Activated CD4-positive, alpha-beta T cell treated with anti-CD3 and anti-CD28 coated beads, Interleukin-2, amount 50 U/mL, for 1 hour (primary cell): ENCODE data around the gene ISY1.
"Not testable (repeated sequence)": the region's sequence is repeated elsewhere in the genome, so short reads cannot be mapped to it uniquely, and the experiment has no call there.

Experiments
- DNase-seq: peaks from one replicate; pipeline ENCODE4 v3.0.0-alpha.2; 2020

Gene ISY1

GRCh38 chr3:129160891-129161859, at the start of gene ISY1:
Gene ISY1 (minus strand): TSS chr3:129161063. CDS start chr3:129160975, 88 bp downstream.
- DNase-seq, result peak; percentile 77

- no peak for DNase-seq
Measured at GRCh38 chr3:129207479-129207878, 46.6 kb upstream of the ISY1 start.

- DNase-seq, result no peak
Measured at GRCh38 chr3:129205109-129205832, 44.4 kb upstream of the ISY1 start.

- DNase-seq, result no peak
Measured at GRCh38 chr3:129204473-129204872, 43.6 kb upstream of the ISY1 start.

GRCh38 chr3:129199366-129199765, 38.5 kb upstream of the ISY1 start:
- no peak for DNase-seq

GRCh38 chr3:129197321-129197720, 36.5 kb upstream of the ISY1 start:
- no peak for DNase-seq

GRCh38 chr3:129196601-129197000, 35.7 kb upstream of the ISY1 start:
- DNase-seq, result no peak

- no peak for DNase-seq
Measured at GRCh38 chr3:129195731-129196256, 34.9 kb upstream of the ISY1 start.

- not testable (repeated sequence) for DNase-seq
Measured at GRCh38 chr3:129189793-129190192, 28.9 kb upstream of the ISY1 start.

- no peak for DNase-seq
Measured at GRCh38 chr3:129187857-129188256, 27.0 kb upstream of the ISY1 start.

- DNase-seq, result no peak
Measured at GRCh38 chr3:129185783-129186182, 24.9 kb upstream of the ISY1 start.

- not testable (repeated sequence) for DNase-seq
Measured at GRCh38 chr3:129184784-129185542, 24.1 kb upstream of the ISY1 start.

- DNase-seq, result no peak
Measured at GRCh38 chr3:129184396-129184657, 23.5 kb upstream of the ISY1 start.

GRCh38 chr3:129183569-129184395, 22.9 kb upstream of the ISY1 start, which contains the start of gene CNBP:
Gene CNBP (minus strand): TSS chr3:129183896. CDS start chr3:129171757, 12,139 bp downstream.
- DNase-seq, result peak; percentile 89

- DNase-seq, result peak; percentile 28
Measured at GRCh38 chr3:129182390-129183185, 21.7 kb upstream of the ISY1 start.

- no peak for DNase-seq
Measured at GRCh38 chr3:129181819-129182218, 21.0 kb upstream of the ISY1 start.

GRCh38 chr3:129180461-129180860, 19.6 kb upstream of the ISY1 start:
- DNase-seq, result no peak

- DNase-seq, result no peak
Measured at GRCh38 chr3:129176051-129176450, 15.2 kb upstream of the ISY1 start.

GRCh38 chr3:129173725-129174124, 12.9 kb upstream of the ISY1 start:
- no peak for DNase-seq

- no peak for DNase-seq
Measured at GRCh38 chr3:129173206-129173605, 12.3 kb upstream of the ISY1 start.
